Measurements from ENCODE around the gene WNT11.

DNA sequence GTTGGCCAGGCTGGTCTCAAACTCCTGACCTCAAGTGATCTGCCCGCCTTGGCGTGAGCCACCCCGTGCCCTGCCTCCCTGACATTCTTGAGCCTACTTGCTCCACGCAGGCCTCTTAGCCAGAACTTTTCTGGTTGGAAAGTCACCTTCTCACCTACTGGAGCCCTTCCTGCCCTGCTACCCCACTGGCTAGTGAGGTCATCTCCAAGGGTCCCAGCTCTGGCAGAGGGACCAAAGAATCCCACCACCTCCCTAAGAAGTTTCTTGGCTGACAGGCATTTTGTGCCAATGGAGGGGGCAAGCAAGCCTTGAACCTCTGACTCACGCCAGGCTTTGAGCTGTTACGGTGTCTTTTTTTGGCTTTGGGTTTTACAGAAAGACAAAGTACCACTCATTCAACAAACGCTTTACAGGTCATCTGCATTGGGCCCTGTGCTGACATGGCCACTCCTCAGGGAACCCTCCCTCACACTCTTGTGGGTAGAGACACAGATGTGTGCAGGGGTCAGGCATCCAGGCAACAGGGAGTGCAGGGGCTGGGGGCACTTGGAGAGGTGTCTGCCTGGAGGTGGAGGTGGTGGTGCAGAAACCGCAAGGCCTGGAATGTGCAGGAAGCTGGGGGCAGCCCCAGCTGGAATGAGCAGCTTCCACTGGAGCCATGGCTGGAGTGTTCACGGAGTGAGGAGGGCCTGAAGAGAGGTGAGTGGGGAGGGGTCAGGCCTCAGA, 27.1 kb upstream of the WNT11 start:
- no peak for TF ChIP-seq ZNF207 (IDR thresholded peaks at IDR 0.05; ENCODE audit: borderline replicate concordance)
- no peak for TF ChIP-seq SMARCC2 (IDR thresholded peaks at IDR 0.05)
- TF ChIP-seq ZNF121 (CRISPR knock-in tag; IDR thresholded peaks at IDR 0.05), result no peak
- TF ChIP-seq ZBTB1 (CRISPR knock-in tag; IDR thresholded peaks at IDR 0.05; ENCODE audit: borderline replicate concordance), result no peak
- TF ChIP-seq RAD21 (CRISPR knock-in tag; IDR thresholded peaks at IDR 0.05), result no peak
- TF ChIP-seq, protein P1, sequence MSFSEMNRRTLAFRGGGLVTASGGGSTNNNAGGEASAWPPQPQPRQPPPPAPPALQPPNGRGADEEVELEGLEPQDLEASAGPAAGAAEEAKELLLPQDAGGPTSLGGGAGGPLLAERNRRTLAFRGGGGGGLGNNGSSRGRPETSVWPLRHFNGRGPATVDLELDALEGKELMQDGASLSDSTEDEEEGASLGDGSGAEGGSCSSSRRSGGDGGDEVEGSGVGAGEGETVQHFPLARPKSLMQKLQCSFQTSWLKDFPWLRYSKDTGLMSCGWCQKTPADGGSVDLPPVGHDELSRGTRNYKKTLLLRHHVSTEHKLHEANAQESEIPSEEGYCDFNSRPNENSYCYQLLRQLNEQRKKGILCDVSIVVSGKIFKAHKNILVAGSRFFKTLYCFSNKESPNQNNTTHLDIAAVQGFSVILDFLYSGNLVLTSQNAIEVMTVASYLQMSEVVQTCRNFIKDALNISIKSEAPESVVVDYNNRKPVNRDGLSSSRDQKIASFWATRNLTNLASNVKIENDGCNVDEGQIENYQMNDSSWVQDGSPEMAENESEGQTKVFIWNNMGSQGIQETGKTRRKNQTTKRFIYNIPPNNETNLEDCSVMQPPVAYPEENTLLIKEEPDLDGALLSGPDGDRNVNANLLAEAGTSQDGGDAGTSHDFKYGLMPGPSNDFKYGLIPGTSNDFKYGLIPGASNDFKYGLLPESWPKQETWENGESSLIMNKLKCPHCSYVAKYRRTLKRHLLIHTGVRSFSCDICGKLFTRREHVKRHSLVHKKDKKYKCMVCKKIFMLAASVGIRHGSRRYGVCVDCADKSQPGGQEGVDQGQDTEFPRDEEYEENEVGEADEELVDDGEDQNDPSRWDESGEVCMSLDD (CRISPR knock-in tag; IDR thresholded peaks at IDR 0.05; ENCODE audit: borderline replicate concordance), result no peak
